CD4-positive, alpha-beta T cell treated with Interferon gamma for 1 hour (primary cell): Measurements from ENCODE around the gene KLRK1.
"Not testable (repeated sequence)": the region's sequence is repeated elsewhere in the genome, so short reads cannot be mapped to it uniquely, and the experiment has no call there.

Source experiments
- DNase-seq: peaks from one replicate; pipeline ENCODE4 v3.0.0-alpha.2; 2020

KLRK1 gene

DNA sequence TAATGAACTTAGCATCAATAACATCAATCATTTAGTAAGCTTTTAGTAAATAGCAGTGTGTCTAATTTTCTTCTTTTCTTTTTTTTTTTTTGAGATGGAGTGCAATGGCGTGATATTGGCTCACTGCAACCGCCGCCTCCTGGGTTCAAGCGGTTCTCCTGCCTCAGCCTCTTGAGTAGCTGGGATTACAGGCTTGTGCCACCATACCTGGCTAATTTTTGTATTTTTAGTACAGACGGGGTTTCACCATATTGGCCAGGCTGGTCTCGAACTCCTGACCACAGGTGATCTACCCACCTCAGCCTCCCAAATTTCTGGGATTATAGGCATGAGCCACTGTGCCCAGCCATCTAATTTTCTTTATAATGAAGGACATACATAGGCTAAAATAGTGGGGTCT is 2.3 kb downstream of the KLRK1 start:
- DNase-seq, result not testable (repeated sequence)

DNA sequence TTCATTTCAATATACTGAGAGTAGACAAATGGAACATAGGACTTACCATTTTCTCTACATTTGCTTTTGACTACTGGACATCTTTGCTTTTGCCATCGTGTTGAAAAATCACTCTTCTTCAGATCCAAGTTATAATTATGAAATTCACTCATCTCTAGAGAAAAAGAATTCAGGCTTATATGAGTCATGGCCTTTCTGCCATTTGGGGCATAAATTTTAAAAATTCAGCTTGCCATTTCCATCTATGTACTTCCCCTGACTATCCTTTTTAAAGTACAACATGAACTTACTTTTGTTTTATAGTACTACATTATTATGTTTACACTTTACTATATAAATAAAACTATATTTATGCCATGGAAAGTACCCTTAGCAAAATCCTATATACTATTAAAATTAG is 3.0 kb downstream of the KLRK1 start:
- DNase-seq, result no peak

DNA sequence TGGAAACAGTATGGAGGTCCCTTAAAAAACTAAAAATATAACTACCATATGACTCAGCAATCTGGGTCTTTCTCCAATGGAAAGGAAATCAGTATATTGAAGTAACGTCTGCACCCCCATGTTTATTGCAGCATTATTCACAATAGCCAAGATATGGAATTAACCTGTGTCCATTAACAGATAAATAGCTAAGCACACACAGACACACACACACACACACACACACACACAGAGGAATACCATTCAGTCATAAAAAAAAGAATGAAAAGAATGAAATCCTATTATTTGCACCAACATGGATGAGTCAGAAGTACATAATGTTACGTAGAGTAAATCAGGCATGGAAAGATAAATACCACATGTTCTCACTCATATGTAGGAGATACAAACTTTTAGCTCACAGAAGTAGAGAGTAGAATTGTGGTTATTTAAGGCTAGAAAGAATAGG is 4.7 kb downstream of the KLRK1 start:
- no peak for DNase-seq

DNA sequence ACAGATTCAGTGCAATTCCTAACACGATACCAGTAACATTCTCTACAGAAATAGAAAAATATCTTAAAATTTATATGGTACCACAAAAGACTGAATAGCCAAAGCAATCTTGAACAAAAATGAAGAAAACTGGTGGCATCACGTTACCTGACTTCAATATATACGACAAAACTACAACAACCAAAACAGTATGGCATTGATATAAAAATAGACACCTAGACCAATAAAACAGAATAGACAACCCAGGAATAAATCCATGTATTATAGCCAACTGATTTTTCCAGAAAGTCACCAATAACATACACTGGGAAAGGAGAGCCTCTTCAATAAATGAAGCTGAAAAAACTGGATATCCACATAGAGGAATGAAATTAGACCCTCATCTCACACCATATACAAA is 5.7 kb downstream of the KLRK1 start:
- DNase-seq, result no peak

DNA sequence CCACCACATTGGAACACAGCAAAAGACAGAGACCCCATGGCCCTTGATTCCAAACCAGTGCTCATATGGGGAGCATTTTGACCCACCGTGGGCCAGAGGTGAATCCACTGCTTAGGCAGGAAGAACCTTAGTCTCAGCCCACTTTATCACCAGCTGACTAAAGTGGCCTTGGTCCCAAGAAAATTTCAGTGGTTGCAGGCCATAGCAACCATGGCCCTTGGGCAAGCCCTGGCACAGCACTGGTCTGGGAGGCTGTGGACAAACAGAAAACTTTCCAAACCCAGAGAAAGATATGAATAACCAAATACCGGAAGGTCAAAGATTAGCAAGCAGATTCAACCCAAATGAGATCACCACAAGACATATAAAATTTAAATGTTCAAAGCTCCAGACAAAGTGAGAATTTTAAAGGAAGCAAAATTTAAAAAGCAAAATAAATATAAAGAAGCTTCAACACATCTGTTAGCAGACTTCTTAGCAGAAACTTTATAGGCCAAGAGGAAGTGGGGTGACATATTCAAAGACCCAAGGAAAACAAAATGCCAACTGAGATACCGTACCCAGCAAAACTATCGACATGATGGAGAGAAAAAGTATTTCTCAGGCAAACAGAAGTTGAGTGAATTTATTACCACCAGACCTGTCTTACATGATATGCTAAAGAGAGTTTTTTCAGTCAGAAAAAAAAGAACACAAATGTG is 7.8 kb downstream of the KLRK1 start:
- DNase-seq, result no peak

DNA sequence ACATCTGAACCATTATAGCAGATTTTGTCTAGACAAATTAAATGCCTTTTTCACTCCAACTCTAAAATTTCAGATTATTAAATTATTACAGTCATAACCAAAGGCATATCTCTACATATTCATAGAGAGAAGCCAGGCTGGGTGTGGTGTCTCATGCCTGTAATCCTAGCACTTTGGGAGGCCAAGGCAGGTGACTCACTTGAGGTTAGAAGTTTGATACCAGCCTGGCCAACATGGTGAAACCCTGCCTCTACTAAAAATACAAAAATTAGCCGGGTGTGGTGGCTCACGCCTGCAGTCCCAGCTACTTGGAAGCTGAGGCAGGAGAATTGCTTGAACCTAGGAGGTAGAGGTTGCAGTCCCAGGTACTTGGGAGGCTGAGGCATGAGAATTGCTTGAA is 11.1 kb downstream of the KLRK1 start:
- DNase-seq, result not testable (repeated sequence)

DNA sequence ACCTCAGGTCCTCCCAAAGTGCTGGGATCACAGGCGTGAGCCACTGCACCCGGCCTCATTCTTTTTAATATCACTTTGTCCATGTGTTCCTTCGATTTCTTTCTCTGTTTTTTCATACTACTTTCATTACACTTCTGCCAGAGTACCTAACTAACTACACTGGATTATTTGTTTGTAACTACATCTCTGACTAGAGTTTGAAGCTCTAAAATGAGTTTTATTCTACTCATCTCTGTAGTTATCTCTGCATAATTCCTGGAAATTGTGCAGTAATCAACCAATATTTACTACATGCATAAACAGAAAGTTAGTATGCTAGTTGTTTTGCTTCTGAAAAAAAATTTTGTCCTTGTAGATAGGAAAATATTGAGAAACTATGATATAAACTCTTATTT is 15.2 kb downstream of the KLRK1 start:
- DNase-seq, result no peak

DNA sequence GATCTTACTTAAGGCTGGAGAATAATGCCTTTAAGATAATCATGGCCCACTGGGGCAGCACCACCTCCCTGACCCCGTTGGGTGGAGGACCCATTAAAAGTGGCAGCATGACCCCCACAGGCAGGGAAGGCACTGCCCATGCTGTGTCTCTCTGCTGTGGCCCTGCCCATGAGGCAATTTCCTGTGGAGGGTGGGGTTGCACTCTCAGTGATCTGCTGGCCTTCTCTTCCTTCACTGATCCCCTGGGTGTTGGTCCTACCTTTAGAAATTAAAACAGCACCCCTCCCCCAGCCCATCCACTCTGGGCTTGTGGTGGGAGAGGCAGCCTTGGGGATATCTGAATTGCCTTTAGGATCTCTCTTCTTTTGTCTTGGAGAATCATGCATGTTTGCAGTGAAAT is 17.3 kb downstream of the KLRK1 start:
- no peak for DNase-seq

DNA sequence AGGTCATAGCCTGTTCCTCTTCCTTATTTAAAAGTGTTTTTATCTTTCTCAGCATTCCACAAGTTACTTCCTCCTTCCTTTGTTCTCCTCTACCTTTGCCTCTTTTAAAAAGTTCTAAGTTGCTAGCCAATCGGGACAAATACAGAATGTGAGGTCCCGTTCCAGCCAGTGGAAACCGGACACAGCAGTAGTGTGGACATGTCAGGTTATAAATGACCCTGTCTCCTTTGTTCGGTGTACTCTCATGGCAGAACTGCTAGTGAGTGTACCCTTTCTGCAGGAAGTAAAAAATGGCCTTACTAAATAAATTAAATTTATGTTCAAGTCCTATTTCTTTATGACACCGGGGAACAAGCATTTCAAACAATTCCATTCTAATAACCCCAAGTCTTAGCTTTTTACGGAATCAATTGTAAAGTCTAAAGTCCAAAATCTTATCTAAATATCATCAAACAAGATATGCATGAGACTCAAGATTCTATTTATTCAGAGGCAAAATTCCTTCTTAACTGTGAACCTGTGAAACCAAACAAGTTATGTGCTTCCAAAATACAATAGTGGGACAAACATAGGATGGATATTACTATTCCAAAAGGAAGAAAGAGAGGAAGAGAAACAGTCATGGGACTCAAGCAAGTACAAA is 17.8 kb downstream of the KLRK1 start:
- not testable (repeated sequence) for DNase-seq

DNA sequence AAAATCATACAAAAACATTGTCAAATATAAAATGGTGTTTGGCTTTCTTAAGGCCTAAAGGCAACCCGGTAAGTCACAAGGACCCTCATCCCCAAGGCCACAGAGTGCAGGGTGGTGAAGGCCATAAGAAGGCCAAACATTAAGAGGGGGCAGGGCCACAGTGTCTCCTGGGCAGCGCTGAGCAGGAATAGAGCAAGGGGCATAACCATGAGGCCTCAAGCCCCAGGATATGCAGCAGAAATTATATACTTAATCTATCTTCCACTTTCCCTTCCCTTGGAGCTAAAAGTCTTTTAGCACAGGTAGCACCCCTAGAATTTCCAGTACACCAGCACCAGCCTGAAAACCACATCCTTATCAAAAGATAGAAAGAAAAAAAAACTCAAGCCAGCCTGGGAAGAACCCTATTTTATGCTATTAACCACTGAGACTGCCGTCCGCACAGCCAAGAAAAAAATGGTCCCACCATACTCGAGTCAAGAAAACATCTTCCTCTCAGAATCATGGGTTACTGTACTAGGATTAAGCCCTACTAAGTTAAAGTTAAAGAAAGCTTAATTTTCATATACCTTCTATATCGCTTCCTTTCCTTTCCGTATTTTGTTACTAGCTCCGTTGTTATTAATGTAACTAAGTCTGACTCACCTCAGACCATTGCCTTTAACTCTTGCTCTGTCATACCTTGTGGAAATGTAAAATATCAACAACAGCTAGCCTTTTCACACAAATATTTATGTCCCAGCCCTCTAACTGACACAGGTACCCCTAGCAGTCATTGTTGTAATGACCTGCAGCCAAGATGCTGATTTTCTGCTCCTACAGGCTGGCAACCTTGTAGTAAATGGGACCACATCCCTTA is 20.1 kb downstream of the KLRK1 start:
- no peak for DNase-seq

DNA sequence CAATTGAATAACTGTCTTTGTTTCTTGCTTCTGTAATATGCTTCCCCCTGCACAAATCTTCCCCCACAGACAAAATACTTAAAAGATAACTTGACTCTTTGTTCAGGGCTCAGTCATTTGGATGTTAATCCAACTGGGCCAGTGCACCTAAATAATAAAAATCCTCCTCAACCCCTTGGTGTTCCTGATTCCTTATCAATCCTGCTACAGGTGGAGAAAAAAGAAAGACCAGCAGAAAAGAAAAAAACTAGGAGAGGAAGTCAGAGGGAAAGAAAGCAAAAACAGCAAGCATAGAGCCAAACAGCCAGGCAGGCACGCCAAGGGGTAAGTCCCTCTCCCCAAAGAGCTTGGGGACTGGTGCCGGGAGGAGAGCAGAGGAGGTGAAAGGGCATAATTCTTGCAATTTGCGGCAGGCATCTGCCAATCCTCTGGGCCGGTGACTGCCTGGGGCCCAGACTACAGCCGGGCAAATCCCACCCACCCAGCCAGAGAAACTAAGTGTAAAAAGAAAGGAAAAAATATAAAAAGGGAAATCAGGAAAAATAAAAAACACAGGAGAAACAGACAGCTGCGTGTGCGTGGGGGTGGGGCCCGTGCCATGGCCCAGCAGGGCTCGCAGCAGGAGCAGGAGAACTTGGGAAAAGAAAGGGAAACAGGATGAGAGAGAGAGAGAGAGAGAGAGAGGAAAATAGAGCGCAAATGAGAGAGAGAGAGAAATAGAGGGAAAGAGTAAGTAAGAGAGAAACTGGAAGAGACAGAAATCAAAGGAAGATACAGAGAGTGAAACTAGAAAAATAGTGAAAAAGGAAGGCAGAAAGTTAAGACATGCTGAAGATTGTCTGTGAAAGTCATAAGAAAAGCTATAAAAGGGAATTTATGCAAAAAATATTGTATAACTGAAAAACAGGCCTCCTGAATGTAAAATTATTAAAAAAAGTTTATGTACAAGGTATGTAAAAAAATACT is 21.4 kb downstream of the KLRK1 start:
- DNase-seq, result no peak

DNA sequence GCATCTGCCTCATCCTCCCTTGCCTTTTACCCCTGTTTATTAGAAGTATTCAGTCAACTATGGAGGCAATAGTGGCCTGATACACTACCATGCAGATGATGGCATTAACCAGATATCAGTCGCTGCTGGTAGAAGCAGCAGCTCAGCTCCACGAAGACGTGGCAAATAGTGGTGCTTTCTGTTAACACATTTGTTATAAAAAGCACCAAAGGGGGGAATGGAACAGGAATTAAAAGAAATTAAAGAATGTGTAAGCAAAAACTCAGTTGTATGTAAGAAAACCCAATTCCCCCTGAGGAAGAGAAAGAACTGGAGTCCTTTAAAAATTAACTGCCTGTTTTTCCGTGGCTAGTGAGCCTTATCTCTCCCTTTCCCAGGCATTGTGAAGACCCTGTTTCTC is 22.1 kb downstream of the KLRK1 start:
- DNase-seq, result not testable (repeated sequence)

DNA sequence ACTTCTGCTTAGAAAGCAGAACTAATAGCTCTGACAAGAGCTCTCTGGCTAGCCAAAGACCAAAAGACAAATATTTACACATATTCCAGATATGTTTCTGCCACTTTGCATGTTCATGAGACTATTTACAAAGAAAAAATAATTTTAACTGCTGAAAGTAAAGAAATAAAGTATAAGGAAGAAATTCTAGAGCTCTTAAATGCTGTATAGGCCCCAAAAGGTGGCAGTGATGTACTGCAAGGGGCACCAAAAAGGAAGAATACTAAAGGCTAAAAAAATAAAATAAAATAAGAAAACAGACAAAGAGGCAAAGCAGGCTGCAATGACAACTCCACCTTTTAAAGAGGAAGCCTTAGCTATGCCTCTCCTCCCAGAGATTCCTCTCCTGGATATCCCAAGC is 23.0 kb downstream of the KLRK1 start:
- DNase-seq, result no peak

DNA sequence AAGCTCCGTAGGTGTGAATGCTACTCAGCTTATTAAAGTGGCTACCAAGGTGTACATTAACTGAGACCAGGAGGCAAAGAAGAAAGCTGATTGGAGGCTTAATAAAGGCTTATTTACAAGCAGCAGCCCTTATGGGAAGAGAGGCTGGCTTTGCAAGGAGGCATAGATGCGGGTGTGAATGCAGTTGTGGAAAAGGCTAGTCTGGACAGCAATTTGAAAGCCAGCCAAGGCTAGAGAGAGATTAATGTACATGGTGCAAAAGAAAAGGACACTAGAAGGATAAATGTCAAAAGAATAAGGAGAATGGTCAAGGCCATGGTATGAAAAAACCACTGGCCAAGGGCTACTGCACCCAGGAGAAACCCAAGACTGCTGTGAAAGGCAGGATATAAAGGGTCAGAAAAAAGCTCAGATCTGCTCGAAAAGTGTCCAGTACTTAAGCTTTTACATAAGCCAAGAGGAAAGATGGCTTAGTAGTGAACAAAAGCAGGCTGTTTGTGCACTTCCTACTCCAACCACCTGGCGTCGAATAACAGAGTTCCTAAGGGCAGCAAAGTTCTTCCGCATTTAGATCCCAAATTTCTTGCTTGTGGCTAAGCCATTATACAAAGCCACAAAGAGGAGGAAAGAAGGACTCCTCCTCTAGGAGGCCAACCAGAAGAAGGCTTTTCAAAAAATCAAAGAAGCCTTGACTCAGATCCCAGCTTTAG is 24.0 kb downstream of the KLRK1 start:
- no peak for DNase-seq

DNA sequence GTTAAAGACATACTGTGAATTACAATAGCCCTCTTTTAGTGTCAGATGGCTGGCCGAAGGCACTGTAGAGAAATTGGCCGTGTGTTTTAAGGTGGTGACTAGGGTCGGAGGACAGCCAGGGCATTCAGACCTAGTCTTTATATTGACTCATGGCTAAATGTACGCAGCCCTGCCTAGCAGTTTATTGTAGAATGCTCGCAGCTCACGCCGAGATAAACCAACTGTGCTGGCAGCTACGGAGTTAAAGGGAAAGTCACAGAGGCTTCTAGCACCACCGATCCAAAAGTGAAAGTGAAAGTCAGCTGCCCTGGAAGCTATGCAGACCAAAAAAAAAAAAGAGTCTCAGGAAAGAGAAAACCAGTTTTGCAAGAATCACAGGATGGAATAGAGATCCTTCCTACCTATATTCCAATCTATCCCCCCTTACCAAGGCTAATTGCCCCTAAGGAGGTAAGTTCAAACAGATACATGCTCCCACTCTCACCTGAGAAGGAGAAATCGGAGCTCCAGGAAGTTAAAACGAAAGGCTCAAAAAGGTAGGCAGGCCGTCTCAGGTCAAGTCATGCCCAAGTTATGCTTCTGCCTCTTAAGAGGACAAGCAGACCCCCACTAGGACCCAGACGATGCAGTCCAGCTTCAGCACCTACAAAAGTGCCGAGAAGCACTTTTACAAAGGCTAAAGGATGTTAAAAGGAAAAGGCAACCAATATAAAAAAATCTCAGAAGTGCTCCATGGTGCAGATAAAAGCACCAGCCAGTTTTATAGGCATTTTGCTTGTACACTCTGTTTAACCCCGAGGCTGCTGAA is 24.8 kb downstream of the KLRK1 start:
- peak; percentile 64 for DNase-seq

DNA sequence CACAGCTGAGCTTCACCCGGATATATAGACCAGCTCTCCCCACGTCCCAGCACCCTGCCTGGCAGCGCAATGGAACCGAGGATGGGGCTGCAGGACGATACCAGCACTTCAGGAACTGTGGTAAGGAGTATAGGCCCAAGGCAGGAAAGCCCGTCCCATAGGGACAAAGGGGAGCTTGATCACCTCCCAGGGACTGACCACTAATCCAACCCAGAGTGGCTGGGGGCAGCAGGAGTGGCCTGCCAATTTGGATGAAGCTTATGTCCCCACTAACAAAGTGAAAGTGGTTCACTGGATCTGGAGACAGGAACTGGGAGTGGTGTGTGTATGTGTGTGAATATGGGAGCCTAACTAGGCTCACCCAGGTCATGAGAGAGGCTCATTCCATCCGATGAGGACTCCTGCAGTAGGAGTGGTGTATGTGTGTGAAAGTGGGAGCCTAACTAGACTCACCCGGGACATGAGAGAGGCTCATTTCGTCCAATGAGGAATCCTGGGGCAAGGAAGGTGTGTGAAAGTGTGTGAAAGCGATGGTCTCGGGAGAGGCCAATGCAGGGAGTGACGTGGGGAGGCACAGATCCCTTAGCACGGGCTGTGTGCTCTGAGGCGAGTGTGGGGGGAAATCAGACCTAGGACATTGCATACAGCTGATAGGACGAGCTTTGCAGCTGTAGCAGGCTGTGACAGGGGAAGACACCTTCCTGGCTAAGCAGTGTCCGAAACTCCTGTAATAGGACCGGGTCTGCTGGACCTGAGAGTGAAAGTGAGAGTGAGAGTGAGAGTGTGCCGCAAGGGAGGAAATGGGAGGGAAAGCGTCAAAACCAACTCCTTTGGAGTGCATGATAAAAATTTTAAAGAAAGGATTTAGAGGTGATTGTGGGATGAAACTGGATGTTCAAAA is 25.7 kb downstream of the KLRK1 start:
- no peak for DNase-seq

DNA sequence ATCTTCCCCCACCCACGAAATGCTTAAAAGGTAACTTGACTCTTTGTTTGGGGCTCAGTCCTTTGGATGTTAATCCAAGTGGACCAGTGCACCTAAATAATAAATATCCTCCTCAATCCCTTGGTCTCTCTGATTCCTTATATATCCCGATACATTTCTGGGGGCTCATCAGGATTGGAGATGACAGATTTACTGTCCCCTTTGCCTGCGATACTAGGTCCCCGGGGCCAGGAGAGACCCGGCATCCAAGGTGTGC is 26.3 kb downstream of the KLRK1 start:
- no peak for DNase-seq

DNA sequence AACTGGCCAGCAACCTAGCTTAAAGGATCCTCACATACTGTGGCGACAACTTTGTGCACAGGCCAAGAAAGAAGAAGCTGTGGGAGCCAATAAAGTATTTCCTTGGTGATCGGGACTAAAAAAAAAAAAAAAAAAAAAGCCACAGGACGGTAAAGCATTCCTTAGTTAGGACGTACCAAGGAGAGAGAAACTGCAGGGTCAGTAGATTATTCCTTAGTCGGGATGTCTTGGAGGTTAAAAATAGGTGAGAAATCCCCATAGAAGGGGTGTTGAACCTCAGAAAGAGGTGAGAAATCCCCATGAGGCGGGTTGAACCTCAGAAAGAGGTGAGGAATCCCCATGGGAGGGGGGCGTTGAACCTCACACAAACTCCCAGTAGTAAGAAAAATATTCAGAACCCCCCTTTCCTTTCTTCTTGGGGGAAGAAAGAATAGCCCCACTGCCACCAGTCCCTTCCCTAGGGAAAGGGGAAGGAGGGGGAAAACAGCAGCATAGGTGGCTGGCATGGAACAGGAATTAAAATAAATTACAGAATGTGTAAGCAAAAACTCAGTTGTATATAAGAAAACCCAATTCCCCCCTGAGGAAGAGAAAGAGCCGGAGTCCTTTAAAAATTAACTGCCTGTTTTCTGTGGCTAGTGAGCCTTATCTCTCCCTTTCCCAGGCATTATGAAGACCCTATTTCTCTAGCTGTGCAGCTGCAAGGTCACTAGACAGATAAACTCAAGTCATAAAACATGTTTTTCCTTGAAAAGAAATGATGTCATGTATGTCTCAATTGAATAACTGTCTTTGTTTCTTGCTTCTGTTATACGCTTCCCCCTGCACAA is 26.8 kb downstream of the KLRK1 start:
- DNase-seq, result no peak

DNA sequence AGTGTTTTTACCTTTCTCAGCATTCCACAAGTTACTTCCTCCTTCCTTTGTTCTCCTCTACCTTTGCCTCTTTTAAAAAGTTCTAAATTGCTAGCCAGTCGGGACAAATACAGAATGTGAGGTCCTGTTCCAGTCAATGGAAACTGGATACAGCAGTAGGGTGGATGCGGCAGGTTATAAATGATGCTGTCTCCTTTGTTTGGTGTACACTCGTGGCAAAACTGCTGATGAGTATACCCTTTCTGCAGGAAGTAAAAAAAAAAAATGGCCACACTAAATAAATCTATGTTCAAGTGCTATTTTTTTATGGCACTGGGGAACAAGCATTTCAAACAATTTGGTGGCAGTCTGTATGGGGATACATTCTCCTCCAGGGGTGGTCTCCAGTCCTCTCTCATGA is 27.5 kb downstream of the KLRK1 start:
- DNase-seq, result no peak
